Dermis blood vessel endothelial cell (primary cell): Measurements from ENCODE around the gene FRYL. TPM values are rescaled to one million over a fixed set of nuclear protein-coding genes. Genes with fewer than 3 reads are reported as not detected.
"Not testable (repeated sequence)": the region's sequence is repeated elsewhere in the genome, so short reads cannot be mapped to it uniquely, and the experiment has no call there.

Experiments used
- DNase-seq: peaks from one replicate; pipeline ENCODE4 v3.0.0; 2010
- total RNA-seq: library from RNA; depleted of rRNA; stranded (reverse); fragments of >200 nt; gene quantifications from 2 replicates; pipeline ENCODE4 v1.2.3, GENCODE V29; 2014

Gene FRYL
- total RNA-seq, 1 donor from 2014 or later, result 145 TPM

DNA sequence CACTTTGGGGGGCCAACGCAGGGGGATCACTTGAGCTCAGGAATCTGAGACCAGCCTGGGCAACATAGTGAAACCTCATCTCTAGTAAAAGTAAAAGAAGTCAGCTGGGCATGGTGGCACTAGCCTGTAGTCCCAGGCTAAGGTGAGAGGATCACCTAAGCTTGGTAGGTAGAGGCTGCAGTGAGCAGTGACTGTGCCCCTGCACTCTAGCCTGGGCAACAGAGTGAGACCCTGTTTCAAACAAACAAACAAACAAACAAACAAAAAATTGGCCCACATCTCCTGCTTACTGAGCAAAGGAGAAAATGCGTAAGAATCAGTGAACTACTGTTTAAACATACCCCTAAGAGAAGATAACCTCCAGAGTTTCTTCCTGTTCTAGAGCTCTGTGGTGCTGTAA is 85.3 kb downstream of the FRYL start:
- no peak for DNase-seq

DNA sequence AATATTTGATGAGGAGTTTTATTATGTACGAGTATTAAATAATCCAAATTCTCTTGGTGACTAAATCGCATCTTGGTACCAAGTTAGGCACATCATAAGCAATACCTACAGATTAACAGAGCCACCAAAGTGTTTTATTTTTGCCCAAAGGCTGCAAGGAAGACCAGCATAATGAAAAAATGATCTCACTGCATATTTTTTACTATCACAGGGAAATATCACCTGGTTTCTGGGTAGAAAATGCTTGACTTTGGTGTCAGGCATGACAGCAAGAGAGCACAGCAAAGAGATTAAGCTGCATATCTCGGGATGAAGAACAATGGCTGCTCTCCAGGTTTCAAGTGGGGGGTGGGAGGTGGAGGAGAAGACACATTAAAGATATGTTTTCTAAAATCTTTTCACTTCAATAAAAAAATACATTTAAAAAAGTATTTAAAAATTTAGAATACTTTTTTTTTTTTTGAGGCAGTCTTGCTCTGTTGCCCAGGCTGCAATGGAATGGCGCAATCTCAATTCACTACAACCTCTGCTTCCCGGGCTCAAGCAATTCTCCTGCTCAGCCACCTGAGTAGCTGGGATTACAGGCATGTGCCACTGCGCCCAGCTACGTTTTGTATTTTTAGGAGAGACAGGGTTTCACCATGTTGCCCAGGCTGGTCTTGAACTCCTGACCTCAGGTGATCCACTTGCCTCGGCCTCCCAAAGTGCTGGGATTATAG is 86.1 kb downstream of the FRYL start:
- no peak for DNase-seq

DNA sequence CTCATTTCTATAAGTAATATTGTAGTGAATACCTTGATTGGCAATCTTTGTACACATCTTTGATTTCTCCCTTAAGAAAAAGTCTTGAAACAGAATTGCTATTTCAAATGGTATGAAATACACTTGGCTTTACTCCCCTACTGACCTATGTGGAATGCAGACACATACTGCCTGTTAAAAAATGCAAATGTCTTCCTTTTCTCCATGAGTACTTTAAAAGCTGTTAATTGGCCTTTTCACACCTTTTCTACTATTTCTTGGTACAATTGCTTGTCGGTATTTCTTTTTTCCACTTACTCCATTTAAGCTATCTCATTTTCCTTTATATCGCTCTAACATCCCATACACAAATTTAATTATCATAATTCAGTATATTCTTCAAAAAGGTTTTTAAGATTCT is 87.2 kb downstream of the FRYL start:
- no peak for DNase-seq

DNA sequence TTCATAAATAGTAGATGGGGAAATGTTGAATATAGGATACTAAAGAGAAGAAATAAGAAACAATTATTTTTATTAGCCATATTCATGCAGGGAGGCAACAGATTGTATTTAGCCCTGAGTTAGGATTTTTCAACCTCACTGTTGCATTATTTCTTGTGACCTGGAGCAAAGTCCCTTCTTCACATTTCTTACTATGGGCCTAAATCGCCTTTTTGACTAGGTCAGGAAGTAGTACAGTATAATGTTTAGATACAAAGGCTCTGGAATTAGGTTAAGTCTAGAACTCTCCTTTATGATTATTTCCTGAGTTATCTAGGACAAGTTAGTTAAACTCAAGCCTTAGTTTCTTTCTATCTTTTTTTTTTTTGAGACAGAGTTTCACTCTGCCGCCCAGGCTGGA is 88.0 kb downstream of the FRYL start:
- DNase-seq, result no peak

DNA sequence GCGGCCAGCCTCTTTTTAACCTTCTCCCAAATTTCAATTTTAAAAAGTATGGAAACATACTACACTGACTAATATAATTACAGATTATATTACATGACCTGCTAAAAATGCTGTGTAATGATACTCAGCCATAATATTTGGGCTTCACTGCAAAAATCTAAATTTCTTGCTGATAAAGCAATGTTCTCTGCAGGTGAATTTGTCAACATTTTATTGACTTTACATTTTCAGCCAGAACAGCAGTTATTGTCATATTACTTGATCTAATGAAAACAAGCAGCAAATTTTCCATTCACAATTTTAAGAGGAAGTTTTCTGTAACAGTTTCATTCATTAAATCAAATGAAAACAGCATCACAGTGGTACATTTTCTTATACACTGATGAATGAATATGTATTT is 91.1 kb downstream of the FRYL start:
- no peak for DNase-seq

DNA sequence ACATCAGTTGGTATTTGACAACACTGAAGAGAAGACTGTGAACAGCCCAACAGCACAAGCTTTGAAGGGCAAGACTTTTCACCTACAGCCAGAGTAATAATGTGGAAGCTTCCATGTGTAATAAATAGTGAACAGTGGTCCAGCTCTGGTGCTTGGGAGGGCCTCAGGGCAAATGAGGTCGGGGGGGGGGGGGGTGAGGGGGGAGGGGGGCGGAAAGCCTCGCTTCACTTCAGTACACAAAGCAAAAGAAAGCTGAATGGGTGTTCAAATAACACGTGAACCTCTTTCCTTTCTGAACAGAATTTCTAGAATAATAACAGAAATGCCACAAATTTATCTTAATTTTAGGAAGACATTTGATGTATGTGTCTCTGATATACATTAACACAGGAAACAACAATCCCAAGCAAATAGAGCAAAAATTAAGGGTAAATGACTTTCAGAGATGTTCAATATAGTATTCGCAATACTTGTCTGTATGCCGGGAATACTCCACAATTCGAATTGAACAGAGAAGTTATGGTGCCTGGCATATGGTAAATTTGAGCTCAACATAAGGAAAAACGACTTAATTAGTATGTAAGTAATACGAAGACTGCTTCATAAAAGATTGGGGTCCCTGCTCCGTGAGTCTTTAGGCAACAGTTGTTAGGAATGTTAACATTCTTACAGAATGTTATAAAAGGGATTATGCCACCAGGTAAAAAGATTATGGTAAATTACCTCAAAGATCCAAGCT is 92.6 kb downstream of the FRYL start:
- DNase-seq, result no peak

DNA sequence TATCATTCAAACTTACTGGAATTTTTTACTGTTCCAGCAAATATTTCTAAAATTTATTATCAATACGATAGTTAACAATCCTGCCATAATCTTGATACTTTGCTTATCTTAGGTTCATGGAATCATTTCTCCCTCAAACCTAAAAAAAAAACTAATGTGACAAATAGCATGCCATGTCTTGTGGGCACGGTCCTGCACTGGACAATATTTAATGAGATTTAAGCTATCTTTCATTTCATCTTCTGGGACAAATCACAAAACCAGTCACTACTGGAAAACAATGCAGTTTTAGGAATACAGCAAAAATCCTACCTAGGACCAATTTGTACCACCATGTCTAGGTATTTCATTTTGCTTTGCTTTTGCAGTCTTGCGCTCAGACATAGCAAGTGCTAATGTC is 93.7 kb downstream of the FRYL start:
- no peak for DNase-seq

DNA sequence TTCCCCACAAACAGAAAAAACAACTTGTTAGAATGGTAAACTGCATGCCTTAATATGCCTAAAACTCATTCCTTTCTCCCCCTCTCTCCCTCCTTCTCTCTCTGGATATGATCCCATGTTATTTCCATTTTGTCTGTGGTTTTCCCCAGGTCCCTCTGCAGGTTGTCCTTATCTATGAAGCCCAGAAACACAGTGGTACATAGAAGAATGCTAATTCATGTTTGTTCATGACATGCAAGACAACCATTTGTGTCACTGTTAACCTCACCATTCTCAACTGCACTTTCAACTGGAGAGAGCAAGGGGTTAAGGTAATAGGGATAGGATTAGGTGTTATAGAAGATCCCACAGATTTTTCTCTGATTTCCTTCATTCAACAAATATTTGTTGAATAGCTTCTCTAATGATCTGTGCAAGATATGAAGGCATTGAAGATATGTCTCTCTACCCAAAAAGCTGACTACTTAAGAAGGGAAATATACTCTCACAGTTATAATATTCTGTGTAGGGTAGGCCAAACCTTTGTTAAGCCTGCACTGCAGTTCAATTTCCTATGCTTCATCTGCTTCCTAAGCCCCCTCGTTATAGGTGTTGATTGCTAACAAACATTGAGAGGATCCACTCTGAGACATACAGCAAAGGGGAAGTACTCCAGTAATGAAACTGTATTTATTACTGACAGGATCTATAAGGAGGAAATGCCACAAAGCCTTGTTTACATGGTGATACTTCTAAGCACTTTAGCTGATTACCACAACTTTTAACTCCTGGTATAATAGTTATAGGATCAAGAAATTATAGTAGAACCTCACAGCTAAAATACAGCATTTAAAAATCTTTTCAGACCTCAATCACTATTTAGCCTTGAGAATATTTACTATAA is 96.1 kb downstream of the FRYL start:
- DNase-seq, result peak; percentile 32

DNA sequence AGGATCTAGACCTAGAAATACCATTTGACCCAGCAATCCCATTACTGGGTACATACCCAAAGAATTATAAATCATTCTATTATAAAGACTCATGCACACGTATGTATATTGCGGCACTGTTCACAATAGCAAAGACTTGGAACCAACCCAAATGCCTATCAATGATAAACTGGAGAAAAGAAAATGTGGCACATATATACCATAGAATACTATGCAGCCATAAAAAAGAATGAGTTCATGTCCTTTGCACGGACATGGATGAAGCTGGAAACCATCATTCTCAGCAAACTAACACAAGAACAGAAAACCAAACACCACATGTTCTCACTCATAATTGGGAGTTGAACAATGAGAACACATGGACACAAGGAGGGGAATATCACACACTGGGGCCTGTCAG is 97.2 kb downstream of the FRYL start:
- not testable (repeated sequence) for DNase-seq

DNA sequence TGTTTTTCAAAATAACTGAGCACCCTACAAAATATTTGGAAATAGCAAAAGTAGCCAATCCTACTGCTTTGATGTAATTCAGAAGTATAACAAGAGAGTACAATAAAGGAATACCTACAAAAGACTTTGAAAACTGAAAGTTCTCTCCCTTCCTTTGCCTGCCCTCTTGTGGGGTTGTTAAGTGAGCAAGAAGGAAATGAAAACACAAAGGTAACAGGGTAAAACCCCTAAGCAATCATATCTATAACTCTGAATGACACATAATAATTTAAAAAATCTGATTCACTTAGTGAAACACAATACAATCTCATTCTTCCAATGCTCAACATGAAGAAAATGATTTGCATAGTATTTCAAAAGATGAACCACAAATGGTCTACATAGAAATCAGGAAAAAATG is 98.2 kb downstream of the FRYL start:
- peak; percentile 73 for DNase-seq

DNA sequence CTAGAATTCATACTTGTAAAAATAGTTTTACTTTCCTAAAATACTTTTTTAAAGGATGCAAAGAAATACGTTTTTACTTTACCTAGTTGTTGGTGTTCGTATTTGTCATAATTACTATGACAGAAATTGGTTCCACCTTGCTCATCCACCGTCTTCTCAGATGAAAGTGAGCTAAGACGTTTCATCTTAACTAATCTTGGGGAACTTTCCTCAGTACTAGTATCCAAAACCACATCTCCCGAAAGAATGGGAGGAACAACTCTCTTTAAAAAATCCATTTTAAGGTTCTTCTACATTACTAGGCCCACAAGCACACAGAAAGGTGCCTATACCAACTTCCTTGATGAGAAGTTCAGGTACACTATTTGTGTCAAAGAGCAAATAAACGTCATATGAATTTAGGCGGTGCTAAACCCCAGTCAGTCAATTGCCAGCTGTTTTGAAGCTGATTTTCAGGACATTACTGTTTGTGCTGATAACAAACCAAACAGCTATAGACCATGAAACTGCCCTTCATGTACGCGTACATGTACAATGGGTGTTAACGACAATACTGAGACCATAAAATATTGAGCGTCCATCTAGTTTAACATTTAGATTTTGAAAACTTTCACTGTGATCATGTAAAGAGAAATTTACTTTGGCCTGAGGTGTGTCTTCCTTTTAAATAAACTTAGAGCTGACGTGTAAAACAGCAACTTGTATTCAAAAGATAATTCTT is 99.1 kb downstream of the FRYL start:
- DNase-seq, result no peak

DNA sequence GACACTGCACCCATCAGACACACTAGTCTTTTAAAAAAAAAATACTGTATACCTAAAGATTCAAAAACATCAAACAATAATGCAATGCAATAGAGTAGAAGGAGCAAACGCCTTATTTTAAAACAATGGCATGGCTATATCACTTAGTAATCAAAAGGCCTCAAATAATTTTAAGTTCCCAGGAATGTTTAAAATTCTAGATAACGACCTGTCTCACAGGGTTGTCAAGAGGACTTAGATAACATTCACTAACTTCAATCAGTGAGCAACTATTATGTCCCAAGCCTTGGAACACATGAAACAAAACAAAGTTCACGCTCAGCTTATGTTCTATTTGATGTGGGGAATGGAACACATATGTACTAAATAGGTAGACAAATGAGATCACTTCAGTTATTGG is 106.5 kb downstream of the FRYL start:
- DNase-seq, result no peak

DNA sequence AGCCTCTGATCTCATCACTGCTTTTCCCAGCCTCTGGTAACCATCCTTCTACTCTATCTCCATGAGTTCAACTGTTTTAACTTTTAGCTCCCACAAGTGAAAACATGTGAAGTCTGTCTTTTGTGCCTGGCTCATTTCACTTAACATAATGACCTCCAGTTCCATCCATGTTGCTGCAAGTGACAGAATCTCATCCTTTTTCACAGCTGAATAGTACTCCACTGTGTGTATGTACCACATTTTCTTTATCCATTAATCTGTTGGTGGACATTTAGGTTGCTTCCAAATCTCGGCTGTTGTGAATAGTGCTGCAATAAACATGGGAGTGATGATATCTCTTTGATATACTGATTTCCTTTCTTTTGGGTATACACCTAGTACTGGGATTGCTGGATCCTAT is 109.5 kb downstream of the FRYL start:
- no peak for DNase-seq

DNA sequence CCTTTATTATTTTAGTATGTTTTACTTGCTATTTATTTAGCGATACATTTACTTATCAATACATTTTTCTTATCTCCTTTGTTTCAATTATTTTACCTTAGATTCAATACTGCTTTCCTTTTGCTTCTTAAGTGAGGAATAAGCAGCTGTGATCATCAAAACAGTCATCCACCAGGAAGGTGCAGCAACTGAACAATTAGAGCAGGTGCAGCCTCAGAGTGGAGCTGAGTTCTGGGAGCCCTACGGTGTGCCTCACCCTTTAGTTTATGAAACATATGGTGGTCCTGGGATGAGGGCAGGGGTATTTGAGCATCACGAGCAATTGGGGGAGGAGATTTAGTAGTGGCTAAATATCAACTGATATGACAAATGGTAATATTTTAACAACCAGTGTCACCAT is 111.0 kb downstream of the FRYL start:
- DNase-seq, result no peak

DNA sequence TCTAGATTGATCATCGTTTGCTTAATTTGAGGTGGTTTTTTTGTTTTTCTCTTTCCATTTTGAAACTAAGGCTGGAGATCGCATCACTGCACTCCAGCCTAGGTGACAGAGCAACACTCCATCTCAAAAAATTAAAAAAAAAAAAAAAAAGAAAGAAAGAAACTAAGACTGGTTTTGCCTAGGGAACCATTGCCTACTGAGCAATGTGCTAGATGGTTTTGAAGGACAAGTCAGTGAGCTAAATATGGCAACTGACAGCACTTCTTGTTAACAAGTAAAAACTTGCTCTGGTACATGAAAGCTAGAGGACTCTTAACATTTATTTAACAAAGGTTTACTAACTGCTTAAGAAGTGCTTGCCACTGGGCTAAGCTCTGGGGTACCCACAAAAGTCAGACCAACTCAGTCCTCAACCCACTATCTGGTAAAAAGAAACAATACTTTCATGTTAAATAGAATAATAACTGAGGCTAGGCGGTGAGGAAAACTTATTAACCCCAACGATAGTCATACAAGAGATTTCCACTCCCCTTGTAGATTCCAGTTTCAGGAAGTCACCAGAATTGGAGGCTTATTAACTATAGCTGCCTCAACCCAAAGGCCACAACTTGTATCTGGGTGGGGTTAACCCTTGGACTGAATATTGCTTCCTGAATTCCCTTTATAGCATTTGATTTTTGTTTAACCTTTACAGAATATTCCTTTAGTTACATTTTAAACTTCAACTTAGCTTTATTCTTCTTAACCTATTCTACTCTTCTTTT is 111.6 kb downstream of the FRYL start:
- no peak for DNase-seq

DNA sequence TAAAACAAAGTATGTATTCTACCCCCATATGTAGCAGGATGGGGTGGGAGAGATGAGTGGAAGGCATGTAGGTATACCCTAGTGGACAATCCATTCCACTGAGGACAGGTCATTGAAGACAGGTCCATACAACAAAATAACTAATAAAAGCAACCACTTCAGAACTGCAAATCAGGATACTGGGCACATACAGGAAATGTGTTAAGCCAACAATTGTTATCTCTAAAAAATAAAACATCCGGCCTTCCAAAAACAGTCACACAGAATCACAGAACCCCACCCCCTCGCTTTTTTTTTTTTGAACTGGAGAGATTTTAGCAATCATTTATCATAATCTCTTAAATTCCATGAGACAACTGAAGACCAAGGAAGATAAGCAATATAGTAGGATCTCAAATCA is 112.9 kb downstream of the FRYL start:
- DNase-seq, result peak; percentile 71

DNA sequence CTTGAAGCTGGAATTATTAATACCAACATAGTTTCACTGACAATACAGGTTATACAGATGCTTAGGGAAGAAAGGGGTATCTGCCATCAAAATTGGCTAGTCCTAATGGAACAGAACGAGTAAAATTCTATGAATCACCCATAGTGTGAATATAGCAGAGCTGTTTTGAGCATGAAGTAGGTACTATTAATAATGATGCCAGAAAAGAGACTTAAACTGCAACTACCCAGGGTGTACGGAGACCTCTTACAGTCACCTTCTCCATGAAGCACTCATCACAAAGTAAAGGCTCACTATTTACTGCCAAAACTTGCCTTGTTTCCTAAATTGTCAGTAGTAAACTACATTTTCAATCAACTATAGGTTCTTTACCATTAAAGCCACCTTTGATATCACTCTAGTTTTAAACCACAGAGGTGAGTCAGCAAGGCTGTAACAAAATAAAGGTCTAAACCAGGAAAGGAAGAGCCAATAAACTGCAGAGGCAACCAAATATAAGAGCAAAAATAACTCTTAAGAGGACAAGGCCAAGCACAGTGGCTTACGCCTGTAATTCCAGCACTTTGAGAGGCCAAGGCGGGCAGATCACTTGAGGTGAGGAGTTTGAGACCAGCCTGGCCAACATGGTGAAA is 114.4 kb downstream of the FRYL start:
- no peak for DNase-seq

DNA sequence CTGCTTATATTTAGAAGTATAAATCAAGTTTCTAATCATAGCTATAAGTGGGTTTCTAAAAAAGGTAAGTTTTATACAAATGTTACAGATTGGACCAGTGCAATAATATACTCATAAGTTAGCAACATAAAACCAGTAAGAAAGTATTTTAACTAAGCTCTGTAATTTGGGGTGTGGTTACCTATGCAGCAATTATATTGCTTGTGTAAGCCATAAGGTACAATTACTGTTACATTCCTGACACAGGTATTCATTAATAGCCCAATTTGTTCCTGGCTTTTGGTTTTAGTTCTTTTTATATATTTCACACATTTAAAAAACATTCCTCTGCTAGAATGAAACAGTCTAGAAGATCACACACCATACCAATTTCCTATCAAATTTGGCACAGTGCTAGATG is 115.1 kb downstream of the FRYL start:
- DNase-seq, result no peak

DNA sequence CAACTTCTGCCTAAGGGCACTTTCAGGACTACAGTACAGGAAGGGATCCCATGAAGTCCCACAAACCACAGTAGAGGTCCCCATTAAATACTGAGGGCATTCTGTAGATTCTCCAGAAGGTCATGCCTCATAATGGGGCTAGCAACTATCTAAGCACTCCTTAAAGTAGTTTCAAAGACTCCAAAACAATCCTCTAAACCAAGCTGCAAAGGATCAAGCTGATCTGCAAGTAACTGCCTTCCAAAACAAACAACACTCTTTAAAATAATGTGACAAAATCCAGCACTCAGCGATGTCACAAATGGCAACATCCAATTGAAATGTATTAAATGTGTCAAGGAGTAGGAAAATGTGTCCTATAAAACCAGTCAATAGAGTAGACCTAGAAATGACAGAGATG is 118.7 kb downstream of the FRYL start:
- DNase-seq, result no peak

DNA sequence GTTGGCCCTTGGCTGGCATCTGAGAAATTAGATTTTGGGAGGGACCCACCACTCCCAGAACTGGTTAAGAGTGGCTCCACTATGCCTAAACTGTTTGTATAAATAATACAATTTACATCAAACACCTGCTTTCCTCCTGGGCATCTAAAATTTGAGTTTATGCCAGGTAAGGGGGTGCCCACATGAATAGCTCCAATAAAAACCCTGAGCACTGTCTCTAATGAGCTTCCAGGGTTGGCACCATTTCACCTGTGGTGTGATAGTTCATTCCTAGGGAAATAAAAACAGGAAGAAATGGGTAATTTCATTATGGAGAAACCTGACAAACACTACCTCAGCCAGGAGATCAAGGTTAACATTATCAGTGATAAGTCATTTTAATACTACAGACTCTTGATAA is 119.7 kb downstream of the FRYL start:
- DNase-seq, result no peak

DNA sequence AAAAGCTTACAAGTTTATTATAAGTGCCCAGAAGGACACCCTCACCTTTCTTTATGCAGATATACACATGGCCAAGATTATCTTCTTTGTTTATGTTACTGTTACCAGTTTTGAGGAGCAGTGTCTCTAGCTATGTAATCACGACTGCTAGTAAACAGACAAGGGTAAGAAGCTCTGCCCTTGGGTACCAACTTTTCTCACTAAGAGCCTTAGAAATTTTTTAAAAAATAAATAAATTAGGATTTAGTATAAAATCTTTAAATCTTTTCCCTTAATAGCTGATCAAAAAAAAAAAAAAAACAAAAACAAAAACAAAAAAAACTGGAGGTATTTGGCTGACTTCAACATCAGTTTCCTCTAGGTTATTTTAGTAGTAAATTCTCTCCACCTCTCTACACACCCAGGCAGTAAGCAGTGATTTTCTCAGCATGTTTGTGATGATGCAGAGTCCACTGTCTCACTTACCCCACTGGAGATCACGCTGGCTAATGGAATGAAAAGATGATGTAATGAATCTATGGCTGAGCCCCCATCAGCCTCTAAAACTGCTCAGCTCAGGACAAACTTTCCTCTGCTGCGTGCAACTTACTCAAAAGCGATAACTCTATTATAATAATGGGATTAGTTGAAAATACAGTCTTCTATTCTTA is 125.9 kb downstream of the FRYL start:
- DNase-seq, result no peak
